GM20000 (cell line): Measurements from ENCODE around the gene FIGNL1.

Experiments
- DNase-seq: peaks from one replicate; pipeline ENCODE4 v3.0.0; 2012; ENCODE audit warnings: low spot score
- TF ChIP-seq, protein P1 (sequence below): IDR thresholded peaks from 2 replicates; pipeline ENCODE4 v1.5.1; 2012; ENCODE audit warnings: mild to moderate bottlenecking, control low read depth; ENCODE audit errors: extremely low read depth, missing control alignments

FIGNL1 gene

DNA sequence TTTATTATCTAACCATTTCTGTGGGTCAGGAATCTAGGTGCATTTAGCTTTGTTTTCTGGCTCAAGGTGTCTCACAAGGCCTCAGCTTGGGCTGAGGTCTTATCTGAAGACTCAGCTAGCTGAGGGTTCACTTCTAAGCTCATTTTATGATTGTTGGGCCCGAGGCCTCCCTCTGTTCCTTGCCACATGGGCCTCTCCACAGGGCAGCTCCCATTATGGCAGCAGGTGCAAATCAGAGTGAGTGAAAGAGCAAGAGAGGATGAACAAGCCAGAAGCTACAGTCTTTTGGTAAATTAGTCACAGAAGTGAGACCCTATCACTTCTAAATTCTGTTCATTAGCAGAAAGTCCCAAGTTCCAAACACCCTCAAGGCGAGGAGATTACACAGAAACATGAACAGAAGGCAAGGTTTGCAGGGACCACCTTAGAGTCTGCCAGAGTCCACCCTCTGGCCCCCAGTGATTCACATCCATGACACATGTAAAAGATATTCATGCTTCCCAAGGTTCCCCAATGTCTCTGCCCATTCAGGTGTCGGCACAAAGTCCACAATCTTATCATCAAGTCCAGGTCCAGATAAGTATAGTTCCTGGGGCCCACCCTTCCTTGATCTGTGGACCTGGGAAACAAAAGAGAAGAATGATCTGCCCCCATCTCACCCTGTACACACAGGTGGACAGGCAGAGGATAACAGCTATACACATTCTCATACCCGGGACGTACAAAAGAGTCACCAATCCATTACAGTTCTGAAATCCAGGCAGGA, 23.7 kb downstream of the FIGNL1 start:
- DNase-seq: no peak
- TF ChIP-seq, protein P1, sequence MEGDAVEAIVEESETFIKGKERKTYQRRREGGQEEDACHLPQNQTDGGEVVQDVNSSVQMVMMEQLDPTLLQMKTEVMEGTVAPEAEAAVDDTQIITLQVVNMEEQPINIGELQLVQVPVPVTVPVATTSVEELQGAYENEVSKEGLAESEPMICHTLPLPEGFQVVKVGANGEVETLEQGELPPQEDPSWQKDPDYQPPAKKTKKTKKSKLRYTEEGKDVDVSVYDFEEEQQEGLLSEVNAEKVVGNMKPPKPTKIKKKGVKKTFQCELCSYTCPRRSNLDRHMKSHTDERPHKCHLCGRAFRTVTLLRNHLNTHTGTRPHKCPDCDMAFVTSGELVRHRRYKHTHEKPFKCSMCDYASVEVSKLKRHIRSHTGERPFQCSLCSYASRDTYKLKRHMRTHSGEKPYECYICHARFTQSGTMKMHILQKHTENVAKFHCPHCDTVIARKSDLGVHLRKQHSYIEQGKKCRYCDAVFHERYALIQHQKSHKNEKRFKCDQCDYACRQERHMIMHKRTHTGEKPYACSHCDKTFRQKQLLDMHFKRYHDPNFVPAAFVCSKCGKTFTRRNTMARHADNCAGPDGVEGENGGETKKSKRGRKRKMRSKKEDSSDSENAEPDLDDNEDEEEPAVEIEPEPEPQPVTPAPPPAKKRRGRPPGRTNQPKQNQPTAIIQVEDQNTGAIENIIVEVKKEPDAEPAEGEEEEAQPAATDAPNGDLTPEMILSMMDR: no peak

DNA sequence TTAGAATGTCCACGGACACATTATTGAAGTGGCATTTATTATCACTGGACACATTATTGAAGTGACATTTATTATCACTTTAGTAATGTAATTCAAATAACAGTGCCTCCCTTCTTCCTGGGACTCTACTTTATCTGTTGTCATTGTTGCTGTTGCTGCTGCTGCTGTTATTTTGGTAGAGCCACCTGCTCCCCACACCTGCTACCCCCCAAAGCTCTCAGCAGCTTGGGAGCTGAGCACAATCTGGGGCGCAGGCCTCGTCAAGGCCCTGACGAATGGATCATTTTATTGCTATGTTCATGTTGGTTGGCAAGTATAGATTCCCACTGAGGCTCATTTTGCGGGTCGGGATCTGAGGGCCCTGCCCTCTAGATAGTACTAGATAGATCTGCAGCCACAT, 24.8 kb downstream of the FIGNL1 start:
- TF ChIP-seq, protein P1: no peak
- no peak for DNase-seq

DNA sequence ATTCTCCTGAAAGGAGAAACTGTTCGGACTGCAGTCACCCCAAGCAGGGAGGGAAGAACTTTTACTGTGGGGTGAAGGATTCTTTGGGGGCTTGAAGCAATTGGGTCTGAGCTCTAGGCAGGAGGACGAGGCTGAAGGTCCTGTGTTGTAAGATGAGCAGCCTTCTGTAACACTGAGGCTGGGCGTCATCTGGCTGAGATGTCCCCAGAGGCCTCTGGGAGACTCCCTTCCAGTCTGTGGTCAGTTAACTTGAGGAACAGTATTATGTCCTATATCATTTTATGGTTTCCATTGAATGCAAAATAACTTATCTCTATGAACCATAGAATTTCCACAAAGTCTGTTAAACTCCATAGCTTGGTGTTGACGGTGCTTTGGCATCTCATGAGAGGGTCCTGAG, 26.3 kb downstream of the FIGNL1 start:
- TF ChIP-seq, protein P1: no peak
- no peak for DNase-seq

DNA sequence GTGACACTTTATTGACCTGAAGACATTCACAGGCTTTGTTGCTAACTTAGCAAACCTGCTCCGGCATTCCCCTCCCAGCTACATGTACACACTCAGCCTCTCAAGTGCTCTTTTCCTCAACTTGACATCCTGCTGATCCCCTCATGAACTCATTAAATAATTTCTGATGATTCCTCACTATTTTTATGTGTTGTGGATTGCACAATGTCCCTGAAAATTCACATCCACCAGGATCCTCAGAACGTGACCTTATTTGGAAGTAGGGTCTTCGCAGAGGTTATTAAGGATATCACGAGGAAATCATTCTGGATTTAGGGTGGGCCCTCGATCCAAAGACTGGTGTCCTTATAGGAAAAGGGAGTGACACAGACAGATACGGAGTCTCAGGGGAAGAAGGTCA, 27.3 kb downstream of the FIGNL1 start:
- DNase-seq: no peak
- TF ChIP-seq, protein P1: no peak

DNA sequence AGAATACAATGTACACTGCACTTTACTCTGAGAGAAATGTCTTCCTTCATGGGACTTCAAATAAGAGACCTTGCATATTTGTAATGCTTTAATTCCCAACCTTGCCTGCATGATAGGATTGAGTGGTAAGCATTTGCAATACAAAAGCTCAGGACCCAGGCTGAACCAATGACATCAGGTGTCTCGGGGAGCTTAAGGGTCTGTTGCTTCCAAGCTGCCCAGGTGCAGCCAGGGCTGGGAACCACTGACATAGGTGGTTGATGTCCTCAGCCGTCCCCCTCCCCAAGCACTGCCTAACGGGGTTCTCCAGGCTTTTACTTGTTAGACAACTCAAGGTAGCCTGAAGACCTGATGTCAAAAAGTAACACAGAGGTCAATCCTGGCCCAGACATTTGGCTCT, 29.1 kb downstream of the FIGNL1 start:
- TF ChIP-seq, protein P1: no peak
- no peak for DNase-seq

DNA sequence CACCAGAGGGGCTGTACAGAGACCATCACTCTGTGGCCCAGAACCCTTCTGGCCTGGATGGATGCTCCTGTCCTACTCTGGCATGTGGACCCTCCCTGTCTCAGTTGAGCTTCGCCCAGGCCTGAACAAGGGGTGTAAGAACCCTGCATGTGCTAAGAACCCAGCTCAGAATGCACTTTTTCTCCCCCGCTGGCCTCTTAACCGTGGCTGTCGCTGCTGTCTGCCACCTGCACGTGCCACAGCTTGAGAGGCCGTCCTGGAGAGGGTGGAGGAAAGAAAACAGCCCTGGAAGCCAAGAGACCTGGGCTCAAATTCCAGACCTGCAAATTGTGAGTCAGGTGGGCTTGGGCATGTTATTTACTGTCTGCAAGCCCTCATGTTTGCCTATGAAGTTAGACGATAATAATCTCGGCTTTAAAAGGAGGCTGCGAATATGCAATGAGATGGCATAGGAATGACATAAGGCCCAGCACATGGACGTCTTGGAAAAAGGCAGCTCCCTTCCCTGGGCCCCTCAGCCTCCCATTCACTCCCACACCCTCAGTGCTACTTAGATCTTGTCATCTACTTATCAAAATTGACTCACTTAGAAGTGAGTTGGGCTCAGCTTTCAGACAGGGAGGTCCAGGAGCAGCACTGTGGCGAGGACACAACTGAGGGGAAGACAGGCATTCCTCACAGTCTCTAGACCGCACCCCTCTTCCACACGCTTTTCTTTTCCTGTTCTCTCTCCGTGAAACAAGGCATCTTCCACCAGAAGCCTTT, 31.4 kb downstream of the FIGNL1 start:
- DNase-seq: no peak

More for the DNA sequence above, 31.4 kb downstream of the FIGNL1 start:
- TF ChIP-seq, protein P1: no peak
